ENCODE results near the gene TEK. TPM values are rescaled to one million over a fixed set of nuclear protein-coding genes. Genes with fewer than 3 reads are reported as not detected.

TEK gene
- polyA plus RNA-seq, 1 donor (not counting 4 experiments of a cell fraction or from before 2014, with no cell fraction given): 0.03 TPM

GRCh38 chr9:27125936-27126335, 16.9 kb downstream of the TEK start:
- no peaks in the 10 kb centered on the region for H3K36me3 ChIP-seq (ENCODE audit: control insufficient read depth in 2 of 2, extremely low read depth in 1 of 2, insufficient read depth in 2 of 2, low read length in 2 of 2)
- H3K9ac ChIP-seq (ENCODE audit: control insufficient read depth, extremely low read depth, insufficient read depth, low read length): peak overlapping the region; percentile 42
- H3K79me2 ChIP-seq (ENCODE audit: control insufficient read depth, insufficient read depth, low read length): no peaks in the 10 kb centered on the region
- H3K4me1 ChIP-seq (ENCODE audit: control insufficient read depth, extremely low read depth, insufficient read depth, low read length): peaks cover 36% of the 10 kb centered on the region
- no peaks in the 10 kb centered on the region for H4K20me1 ChIP-seq (ENCODE audit: control insufficient read depth, extremely low read depth, insufficient read depth, low read length)
- no peaks in the 10 kb centered on the region for H3K9me3 ChIP-seq (ENCODE audit: control insufficient read depth, low read depth, low read length)
- H3K4me2 ChIP-seq (ENCODE audit: control insufficient read depth, extremely low read depth, insufficient read depth, low read depth, low read length): peak overlapping the region; percentile 67
- H3K4me3 ChIP-seq (ENCODE audit: control insufficient read depth in 2 of 3, extremely low read depth in 1 of 3, insufficient read depth in 2 of 3, low read depth in 1 of 3, low read length in 3 of 3): no peak overlapping the region
- dilution Hi-C loops (cut with MboI; ENCODE audit: extremely low pct_ligation_motif_present, low sequenced_read_pairs): no loop called here
- no peaks in the 10 kb centered on the region for H3K27me3 ChIP-seq (ENCODE audit: control insufficient read depth, extremely low read depth, insufficient read depth, low read length)
- peak overlapping the region; percentile 84 for H3K27ac ChIP-seq (ENCODE audit: control insufficient read depth, insufficient read depth, low read length)
- H2AFZ ChIP-seq (ENCODE audit: control insufficient read depth, low read length): no peak overlapping the region
- DNase-seq (ENCODE audit: low read depth, low spot score) (peak; percentile 58), FAIRE-seq (peak; percentile 88)
- no peaks in the 10 kb centered on the region for H3K9me1 ChIP-seq (ENCODE audit: control insufficient read depth, extremely low read depth, insufficient read depth, low read length)
- TF ChIP-seq CTCF (optimal IDR thresholded peaks at IDR 0.05 in 1 of 3, IDR thresholded peaks at IDR 0.05 in 1 of 3, conservative IDR thresholded peaks at IDR 0.05 in 1 of 3; ENCODE audit: extremely low read depth in 1 of 3, insufficient read depth in 2 of 3, low read length in 3 of 3): no peak
- TF ChIP-seq EZH2 (IDR thresholded peaks at IDR 0.05; ENCODE audit: low read length): no peak

- Histone ChIP-seq H4K20me1 (ENCODE audit: control insufficient read depth, extremely low read depth, insufficient read depth, low read length) (no peaks in the 10 kb centered on the region), H3K27me3 (ENCODE audit: control insufficient read depth, extremely low read depth, insufficient read depth, low read length) (no peaks in the 10 kb centered on the region), H3K36me3 (ENCODE audit: control insufficient read depth in 2 of 2, extremely low read depth in 1 of 2, insufficient read depth in 2 of 2, low read length in 2 of 2) (no peaks in the 10 kb centered on the region), H3K4me3 (ENCODE audit: control insufficient read depth in 2 of 3, extremely low read depth in 1 of 3, insufficient read depth in 2 of 3, low read depth in 1 of 3, low read length in 3 of 3) (no peak overlapping the region), H3K79me2 (ENCODE audit: control insufficient read depth, insufficient read depth, low read length) (no peaks in the 10 kb centered on the region), H3K9me1 (ENCODE audit: control insufficient read depth, extremely low read depth, insufficient read depth, low read length) (no peaks in the 10 kb centered on the region), H2AFZ (ENCODE audit: control insufficient read depth, low read length) (no peak overlapping the region), H3K9ac (ENCODE audit: control insufficient read depth, extremely low read depth, insufficient read depth, low read length) (no peak overlapping the region), H3K4me1 (ENCODE audit: control insufficient read depth, extremely low read depth, insufficient read depth, low read length) (peaks cover 36% of the 10 kb centered on the region), H3K4me2 (ENCODE audit: control insufficient read depth, extremely low read depth, insufficient read depth, low read depth, low read length) (no peak overlapping the region), H3K9me3 (ENCODE audit: control insufficient read depth, low read depth, low read length) (no peaks in the 10 kb centered on the region), H3K27ac (ENCODE audit: control insufficient read depth, insufficient read depth, low read length) (no peak overlapping the region)
- FAIRE-seq (peak; percentile 32), DNase-seq (ENCODE audit: low read depth, low spot score) (no peak)
- dilution Hi-C loops (cut with MboI; ENCODE audit: extremely low pct_ligation_motif_present, low sequenced_read_pairs): no loop called here
- TF ChIP-seq EZH2 (IDR thresholded peaks at IDR 0.05; ENCODE audit: low read length): no peak
- no peak for TF ChIP-seq CTCF (optimal IDR thresholded peaks at IDR 0.05 in 1 of 3, IDR thresholded peaks at IDR 0.05 in 1 of 3, conservative IDR thresholded peaks at IDR 0.05 in 1 of 3; ENCODE audit: extremely low read depth in 1 of 3, insufficient read depth in 2 of 3, low read length in 3 of 3)
These were observed 17.6 kb downstream of the TEK start for GRCh38 chr9:27126670-27127069.
